DND-41 (cell line): ENCODE results near the gene TVP23C.
A peak's percentile ranks its signal among the peaks of the same experiment; 100 is the strongest.

Experiments used
- ATAC-seq: fragments of 200-7000 bp; cut with Tn5 transposase; 3 replicates; pipeline ENCODE4 v1.9.1; 2021; ENCODE audit warnings: low read depth; ENCODE audit not compliant: insufficient read depth
- DNase-seq: peaks from one replicate; pipeline ENCODE4 v3.0.0-alpha.2; 2020
- H2AFZ ChIP-seq: 2 replicates; pipeline ENCODE4 v1.6.0; 2012; ENCODE audit warnings: low read depth, low read length
- H3K27ac ChIP-seq: 2 replicates; pipeline ENCODE4 v1.5.1; 2012; ENCODE audit warnings: low read length, inconsistent platforms
- H3K27me3 ChIP-seq: fragments of 200-600 bp; sonication (generic); 2 replicates; pipeline ENCODE4 v1.6.0; 2012; ENCODE audit warnings: low read length, mild to moderate bottlenecking, inconsistent platforms; ENCODE audit not compliant: insufficient read depth, poor library complexity
- H3K36me3 ChIP-seq: 2 replicates; pipeline ENCODE4 v1.5.1; 2012; ENCODE audit warnings: low read length, inconsistent platforms; ENCODE audit not compliant: insufficient read depth
- H3K4me1 ChIP-seq: 2 replicates; pipeline ENCODE4 v1.5.1; 2012; ENCODE audit warnings: mild to moderate bottlenecking, low read length; ENCODE audit not compliant: insufficient read depth
- H3K4me2 ChIP-seq: 2 replicates; pipeline ENCODE4 v1.6.0; 2012; ENCODE audit warnings: mild to moderate bottlenecking, moderate library complexity, low read length, inconsistent platforms; ENCODE audit not compliant: insufficient read depth
- H3K4me3 ChIP-seq, 2 experiments: fragments of 200-600 bp in 1 of 2; shearing (Covaris generic) in 1 of 2; 2 replicates each; pipeline ENCODE4 v1.5.1; 2012 to 2016; ENCODE audit warnings: inconsistent platforms in 2 of 2, low read length in 2 of 2, mild to moderate bottlenecking in 2 of 2, low read depth in 1 of 2, moderate library complexity in 1 of 2
- H3K79me2 ChIP-seq: 2 replicates; pipeline ENCODE4 v1.6.0; 2012; ENCODE audit warnings: low read length, inconsistent platforms; ENCODE audit not compliant: insufficient read depth
- H3K9ac ChIP-seq: 2 replicates; pipeline ENCODE4 v1.6.0; 2012; ENCODE audit warnings: low read depth, mild to moderate bottlenecking, inconsistent platforms, low read length, moderate library complexity
- H3K9me3 ChIP-seq: 2 replicates; pipeline ENCODE4 v1.5.1; 2012; ENCODE audit warnings: low read length, moderate library complexity, mild to moderate bottlenecking, inconsistent platforms; ENCODE audit not compliant: insufficient read depth, severe bottlenecking
- H4K20me1 ChIP-seq: 2 replicates; pipeline ENCODE4 v1.6.0; 2012; ENCODE audit warnings: low read length; ENCODE audit not compliant: insufficient read depth
- CTCF ChIP-seq: IDR thresholded peaks from 2 replicates; pipeline ENCODE4 v1.5.1; 2012; ENCODE audit warnings: borderline replicate concordance, low read length, moderate library complexity, mild to moderate bottlenecking; ENCODE audit not compliant: poor library complexity, severe bottlenecking; ENCODE audit errors: extremely low read depth
- EZH2 ChIP-seq: IDR thresholded peaks from 3 replicates; pipeline ENCODE4 v1.6.1; 2012; ENCODE audit warnings: borderline replicate concordance, low read depth, mild to moderate bottlenecking, moderate library complexity, low read length, inconsistent platforms; ENCODE audit not compliant: severe bottlenecking

Gene TVP23C

GRCh38 chr17:15464231-15464985, 98.9 kb downstream of the TVP23C start:
- Histone ChIP-seq H3K4me3 (no peak overlapping the region), H3K79me2 (no peaks in the 10 kb centered on the region), H3K4me1 (no peaks in the 10 kb centered on the region), H3K27me3 (no peaks in the 10 kb centered on the region), H3K36me3 (no peaks in the 10 kb centered on the region), H3K9ac (no peak overlapping the region), H2AFZ (no peak overlapping the region), H3K4me2 (no peak overlapping the region), H3K27ac (no peak overlapping the region), H4K20me1 (no peaks in the 10 kb centered on the region; the same call in 1 of the 2 replicates), H3K9me3 (no peaks in the 10 kb centered on the region)
- TF ChIP-seq EZH2 = no peak
- no peak for TF ChIP-seq CTCF
- ATAC-seq = no peak
- DNase-seq = no peak

GRCh38 chr17:15462976-15463772, 100.1 kb downstream of the TVP23C start:
- H3K79me2 ChIP-seq = no peaks in the 10 kb centered on the region
- DNase-seq (no peak), ATAC-seq (no peak)
- no peaks in the 10 kb centered on the region for H3K9me3 ChIP-seq
- H3K36me3 ChIP-seq = no peaks in the 10 kb centered on the region
- no peak overlapping the region for H2AFZ ChIP-seq
- H3K4me2 ChIP-seq = no peak overlapping the region
- H4K20me1 ChIP-seq = no peaks in the 10 kb centered on the region; the same call in 1 of the 2 replicates
- no peaks in the 10 kb centered on the region for H3K27me3 ChIP-seq
- H3K27ac ChIP-seq = no peak overlapping the region
- H3K9ac ChIP-seq = no peak overlapping the region
- no peaks in the 10 kb centered on the region; the same call in 1 of the 2 replicates for H3K4me1 ChIP-seq
- TF ChIP-seq CTCF (no peak), EZH2 (no peak)
- H3K4me3 ChIP-seq = no peak overlapping the region

GRCh38 chr17:15457723-15458094, 105.6 kb downstream of the TVP23C start:
- H3K79me2 ChIP-seq = no peaks in the 10 kb centered on the region
- peak overlapping the region; percentile 45; the same call in 1 of the 2 replicates for H3K27ac ChIP-seq
- no peak for TF ChIP-seq EZH2
- TF ChIP-seq CTCF = no peak
- no peak for DNase-seq
- no peaks in the 10 kb centered on the region for H3K27me3 ChIP-seq
- H3K9ac ChIP-seq = no peak overlapping the region
- H3K4me3 ChIP-seq = no peak overlapping the region
- peaks cover 18% of the 10 kb centered on the region for H3K4me1 ChIP-seq
- peak; percentile 28; the same call in 2 of the 3 replicates for ATAC-seq
- no peak overlapping the region for H2AFZ ChIP-seq
- H3K4me2 ChIP-seq = peak overlapping the region; percentile 27; the same call in 1 of the 2 replicates
- H3K9me3 ChIP-seq = no peaks in the 10 kb centered on the region
- no peaks in the 10 kb centered on the region for H3K36me3 ChIP-seq
- H4K20me1 ChIP-seq = no peaks in the 10 kb centered on the region
